NCI-H526 (cell line): ENCODE data around the gene ANXA11.
A peak's percentile ranks its signal among the peaks of the same experiment; 100 is the strongest.

Experiments
- DNase-seq, 2 experiments: peaks; one replicate each; lab custom pipeline; 2025; lab: John Stamatoyannopoulos, UW

ANXA11 gene

DNA sequence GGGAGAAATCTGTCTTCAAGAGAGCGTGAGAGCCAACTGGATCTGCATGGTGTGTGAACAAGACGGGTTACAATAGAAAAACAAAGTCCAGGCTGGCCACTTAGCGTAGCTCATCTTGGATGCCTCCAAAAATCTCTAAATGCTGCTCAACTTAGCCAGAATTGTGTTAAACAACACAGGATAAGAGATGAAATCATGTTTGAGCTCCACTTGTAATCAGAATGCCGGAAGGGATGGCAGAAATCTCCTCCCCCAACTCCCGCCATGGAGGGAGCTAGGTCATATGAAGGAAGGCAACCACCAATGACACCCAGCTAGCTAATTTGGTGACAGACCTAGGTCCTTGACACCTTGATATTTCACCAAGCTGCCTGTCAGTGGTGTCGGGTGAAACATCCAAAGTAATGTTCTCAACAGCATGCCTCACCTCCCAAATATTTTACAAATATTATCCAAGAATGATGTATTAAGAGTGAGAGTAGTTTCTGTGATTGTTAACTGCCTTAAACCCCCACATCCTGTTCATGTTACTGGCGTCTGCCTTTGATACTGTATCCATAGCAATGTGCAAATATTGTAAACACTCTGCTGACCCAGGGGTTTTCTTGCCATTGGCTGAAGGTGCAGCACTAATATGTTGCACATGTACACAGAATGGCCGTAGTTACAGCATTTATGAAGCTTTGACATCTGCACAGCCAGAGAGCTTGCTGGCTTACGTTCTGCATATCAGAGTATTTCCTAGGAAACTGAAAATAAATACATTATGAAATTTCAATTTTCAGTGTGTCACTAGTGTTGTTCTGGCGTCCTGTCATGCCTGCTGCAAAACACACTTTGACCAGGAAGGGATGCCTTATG is 101.0 kb downstream of the ANXA11 start:
- DNase-seq, result peak in 1 of 2 experiments; percentile 24
